GM12878 (cell line): Measurements from ENCODE around the gene PLA2G4A.

Experiments used
- ATF7 ChIP-seq: fragments of 450-650 bp; IDR thresholded peaks from 2 replicates; pipeline ENCODE4 v1.6.1; 2016; ENCODE audit warnings: low read depth, mild to moderate bottlenecking
- EZH2 ChIP-seq: IDR thresholded peaks from 2 replicates; pipeline ENCODE4 v1.6.1; 2012; ENCODE audit warnings: low read depth, mild to moderate bottlenecking, control low read depth, inconsistent platforms, low read length, borderline replicate concordance; ENCODE audit not compliant: control insufficient read depth
- HDAC2 ChIP-seq: fragments of 200-600 bp; sonication (generic); IDR thresholded peaks from 2 replicates; pipeline ENCODE4 v1.6.1; 2017
- HDAC6 ChIP-seq: fragments of 200-600 bp; sonication (generic); IDR thresholded peaks from one replicate; pipeline ENCODE4 v1.8.0; 2017; ENCODE audit warnings: antibody characterized with exemption; ENCODE audit not compliant: unreplicated experiment
- KDM1A ChIP-seq: fragments of 200-600 bp; sonication (generic); IDR thresholded peaks from 2 replicates; pipeline ENCODE4 v1.6.1; 2016; ENCODE audit warnings: borderline replicate concordance
- POLR2AphosphoS5 ChIP-seq: IDR thresholded peaks from 2 replicates; pipeline ENCODE4 v1.6.1; 2011; ENCODE audit warnings: mild to moderate bottlenecking, low read length, inconsistent platforms
- RAD21 ChIP-seq: IDR thresholded peaks from 2 replicates; pipeline ENCODE4 v1.6.1; 2011; ENCODE audit warnings: mild to moderate bottlenecking, low read depth, low read length, moderate library complexity; ENCODE audit not compliant: insufficient read depth
- YY1 ChIP-seq: IDR thresholded peaks from 2 replicates; pipeline ENCODE4 v1.6.1; 2011; ENCODE audit warnings: low read depth, mild to moderate bottlenecking, low read length
- TF ChIP-seq, protein P1 (sequence below): IDR thresholded peaks from 2 replicates; pipeline ENCODE4 v1.6.1; 2011; ENCODE audit warnings: low read depth, low read length, improper control_type of control experiment, borderline replicate concordance
- TF ChIP-seq, protein P2 (sequence below): fragments of 450-650 bp; formaldehyde crosslinking; IDR thresholded peaks from 2 replicates; pipeline ENCODE4 v1.4.0; 2020; ENCODE audit warnings: mild to moderate bottlenecking, moderate library complexity

DNA sequence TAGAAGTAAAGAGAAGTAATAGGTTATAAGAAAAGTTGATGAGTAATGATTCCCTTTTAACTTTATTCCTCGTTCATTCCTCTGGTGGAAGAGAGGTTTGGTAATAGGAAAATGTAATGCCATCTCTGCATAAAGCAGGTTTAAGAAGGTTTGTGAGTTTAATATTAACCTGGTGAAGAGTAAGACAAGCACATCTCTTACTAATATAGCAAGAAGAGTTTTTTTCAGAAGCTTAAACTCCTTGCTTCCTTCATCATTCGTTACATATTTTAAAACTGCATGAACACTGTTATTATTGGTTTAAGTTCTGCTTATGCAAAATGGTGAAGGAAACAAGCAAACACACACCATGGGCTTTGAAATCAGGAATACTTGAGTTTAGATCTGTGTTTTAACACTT, 9.2 kb upstream of the PLA2G4A start:
- TF ChIP-seq HDAC2 (no peak), EZH2 (no peak), HDAC6 (no peak), RAD21 (no peak), POLR2AphosphoS5 (no peak), ATF7 (no peak), KDM1A (no peak), YY1 (no peak)
- TF ChIP-seq, protein P1, sequence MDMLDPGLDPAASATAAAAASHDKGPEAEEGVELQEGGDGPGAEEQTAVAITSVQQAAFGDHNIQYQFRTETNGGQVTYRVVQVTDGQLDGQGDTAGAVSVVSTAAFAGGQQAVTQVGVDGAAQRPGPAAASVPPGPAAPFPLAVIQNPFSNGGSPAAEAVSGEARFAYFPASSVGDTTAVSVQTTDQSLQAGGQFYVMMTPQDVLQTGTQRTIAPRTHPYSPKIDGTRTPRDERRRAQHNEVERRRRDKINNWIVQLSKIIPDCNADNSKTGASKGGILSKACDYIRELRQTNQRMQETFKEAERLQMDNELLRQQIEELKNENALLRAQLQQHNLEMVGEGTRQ: no peak
- TF ChIP-seq, protein P2, sequence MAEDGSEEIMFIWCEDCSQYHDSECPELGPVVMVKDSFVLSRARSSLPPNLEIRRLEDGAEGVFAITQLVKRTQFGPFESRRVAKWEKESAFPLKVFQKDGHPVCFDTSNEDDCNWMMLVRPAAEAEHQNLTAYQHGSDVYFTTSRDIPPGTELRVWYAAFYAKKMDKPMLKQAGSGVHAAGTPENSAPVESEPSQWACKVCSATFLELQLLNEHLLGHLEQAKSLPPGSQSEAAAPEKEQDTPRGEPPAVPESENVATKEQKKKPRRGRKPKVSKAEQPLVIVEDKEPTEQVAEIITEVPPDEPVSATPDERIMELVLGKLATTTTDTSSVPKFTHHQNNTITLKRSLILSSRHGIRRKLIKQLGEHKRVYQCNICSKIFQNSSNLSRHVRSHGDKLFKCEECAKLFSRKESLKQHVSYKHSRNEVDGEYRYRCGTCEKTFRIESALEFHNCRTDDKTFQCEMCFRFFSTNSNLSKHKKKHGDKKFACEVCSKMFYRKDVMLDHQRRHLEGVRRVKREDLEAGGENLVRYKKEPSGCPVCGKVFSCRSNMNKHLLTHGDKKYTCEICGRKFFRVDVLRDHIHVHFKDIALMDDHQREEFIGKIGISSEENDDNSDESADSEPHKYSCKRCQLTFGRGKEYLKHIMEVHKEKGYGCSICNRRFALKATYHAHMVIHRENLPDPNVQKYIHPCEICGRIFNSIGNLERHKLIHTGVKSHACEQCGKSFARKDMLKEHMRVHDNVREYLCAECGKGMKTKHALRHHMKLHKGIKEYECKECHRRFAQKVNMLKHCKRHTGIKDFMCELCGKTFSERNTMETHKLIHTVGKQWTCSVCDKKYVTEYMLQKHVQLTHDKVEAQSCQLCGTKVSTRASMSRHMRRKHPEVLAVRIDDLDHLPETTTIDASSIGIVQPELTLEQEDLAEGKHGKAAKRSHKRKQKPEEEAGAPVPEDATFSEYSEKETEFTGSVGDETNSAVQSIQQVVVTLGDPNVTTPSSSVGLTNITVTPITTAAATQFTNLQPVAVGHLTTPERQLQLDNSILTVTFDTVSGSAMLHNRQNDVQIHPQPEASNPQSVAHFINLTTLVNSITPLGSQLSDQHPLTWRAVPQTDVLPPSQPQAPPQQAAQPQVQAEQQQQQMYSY: no peak
